ENCODE results near the gene DESI2.

DESI2 gene

GRCh38 chr1:244674446-244674845 is 21.5 kb downstream of the DESI2 start:
- peak; percentile 37 for ATAC-seq

GRCh38 chr1:244675167-244675566 is 22.2 kb downstream of the DESI2 start:
- ATAC-seq: no peak
- TF ChIP-seq ZC3H10 (CRISPR knock-in tag; IDR thresholded peaks at IDR 0.05): no peak
- TF ChIP-seq PATZ1 (CRISPR knock-in tag; IDR thresholded peaks at IDR 0.05; ENCODE audit: borderline replicate concordance): no peak
- no peak for TF ChIP-seq OSR1 (CRISPR knock-in tag; IDR thresholded peaks at IDR 0.05)
- no peak for TF ChIP-seq TSHZ2 (CRISPR knock-in tag; IDR thresholded peaks at IDR 0.05)
- TF ChIP-seq ZNF70 (CRISPR knock-in tag; IDR thresholded peaks at IDR 0.05): no peak
- TF ChIP-seq ESRRG (CRISPR knock-in tag; IDR thresholded peaks at IDR 0.05): no peak
- TF ChIP-seq ARNTL (CRISPR knock-in tag; IDR thresholded peaks at IDR 0.05; ENCODE audit: borderline replicate concordance, low read depth): no peak
- no peak for TF ChIP-seq CSRNP3 (CRISPR knock-in tag; IDR thresholded peaks at IDR 0.05)
- TF ChIP-seq SNAI2 (CRISPR knock-in tag; IDR thresholded peaks at IDR 0.05): no peak
- TF ChIP-seq GLIS3 (CRISPR knock-in tag; IDR thresholded peaks at IDR 0.05): no peak
- TF ChIP-seq CREB5 (CRISPR knock-in tag; IDR thresholded peaks at IDR 0.05; ENCODE audit: low read depth): no peak
- TF ChIP-seq ISL1 (CRISPR knock-in tag; IDR thresholded peaks at IDR 0.05): no peak

More at GRCh38 chr1:244674446-244674845, 21.5 kb downstream of the DESI2 start:
- no peak for TF ChIP-seq CSRNP3 (CRISPR knock-in tag; IDR thresholded peaks at IDR 0.05)
- TF ChIP-seq ZFP3 (CRISPR knock-in tag; IDR thresholded peaks at IDR 0.05): no peak
- no peak for TF ChIP-seq ZC3H10 (CRISPR knock-in tag; IDR thresholded peaks at IDR 0.05)
- TF ChIP-seq CREB5 (CRISPR knock-in tag; IDR thresholded peaks at IDR 0.05; ENCODE audit: low read depth): no peak
- no peak for TF ChIP-seq BACH2 (CRISPR knock-in tag; IDR thresholded peaks at IDR 0.05; ENCODE audit: borderline replicate concordance)
- no peak for TF ChIP-seq ZNF565 (CRISPR knock-in tag; conservative IDR thresholded peaks at IDR 0.05; ENCODE audit: low read depth)
- no peak for TF ChIP-seq POU6F1 (CRISPR knock-in tag; IDR thresholded peaks at IDR 0.05; ENCODE audit: borderline replicate concordance, low read depth)
- TF ChIP-seq CSDC2 (CRISPR knock-in tag; IDR thresholded peaks at IDR 0.05): no peak

- TF ChIP-seq ZC3H10 (CRISPR knock-in tag; IDR thresholded peaks at IDR 0.05): no peak
- no peak for TF ChIP-seq ZFP3 (CRISPR knock-in tag; IDR thresholded peaks at IDR 0.05)
- no peak for TF ChIP-seq TOX (CRISPR knock-in tag; IDR thresholded peaks at IDR 0.05; ENCODE audit: borderline replicate concordance)
- TF ChIP-seq PPARA (CRISPR knock-in tag; IDR thresholded peaks at IDR 0.05; ENCODE audit: borderline replicate concordance): no peak
- no peak for TF ChIP-seq ZNF565 (CRISPR knock-in tag; conservative IDR thresholded peaks at IDR 0.05; ENCODE audit: low read depth)
- no peak for TF ChIP-seq CSDC2 (CRISPR knock-in tag; IDR thresholded peaks at IDR 0.05)
- no peak for TF ChIP-seq ZNF8 (CRISPR knock-in tag; IDR thresholded peaks at IDR 0.05)
- no peak for TF ChIP-seq ISL1 (CRISPR knock-in tag; IDR thresholded peaks at IDR 0.05)
- no peak for TF ChIP-seq RARB (CRISPR knock-in tag; IDR thresholded peaks at IDR 0.05)
- no peak for TF ChIP-seq OSR1 (CRISPR knock-in tag; IDR thresholded peaks at IDR 0.05)
- TF ChIP-seq ARNTL (CRISPR knock-in tag; IDR thresholded peaks at IDR 0.05; ENCODE audit: borderline replicate concordance, low read depth): no peak
- ATAC-seq: no peak
Measured at GRCh38 chr1:244678697-244679096, 25.8 kb downstream of the DESI2 start.

Data from SK-N-SH treated with all-trans-retinoic acid at 6 μM for 48 hours (cell line).